ENCODE data around the gene SLC6A2.

Gene SLC6A2

GRCh38 chr16:55711959-55712876, 56.4 kb downstream of the SLC6A2 start:
- H3K36me3 ChIP-seq (replicated peaks; ENCODE audit: insufficient read depth, low read length), result no peaks in the 10 kb centered on the region
- no peak overlapping the region for H3K4me3 ChIP-seq (ENCODE audit: low read length)
- no peaks in the 10 kb centered on the region for H3K9me2 ChIP-seq (replicated peaks; ENCODE audit: insufficient read depth, low read length)
- TF ChIP-seq CTCF (IDR thresholded peaks at IDR 0.05; ENCODE audit: low read length) (peak; percentile 79), EZH2 (optimal IDR thresholded peaks at IDR 0.05; ENCODE audit: low read depth, low read length) (no peak)
- no peaks in the 10 kb centered on the region for H3K9me3 ChIP-seq (replicated peaks; ENCODE audit: insufficient read depth, low read length)
- no peaks in the 10 kb centered on the region for H3F3A ChIP-seq (ENCODE audit: insufficient read depth, low read length)
- H4K20me1 ChIP-seq (ENCODE audit: insufficient read depth, low read length), result no peaks in the 10 kb centered on the region
- no peak overlapping the region for H3K9ac ChIP-seq (ENCODE audit: low read length)
- H2AFZ ChIP-seq (ENCODE audit: low read length), result no peak overlapping the region
- no peak overlapping the region for H3K27ac ChIP-seq (ENCODE audit: low read length)
- no peak overlapping the region for H3K4me2 ChIP-seq (ENCODE audit: low read depth, low read length)
- no peaks in the 10 kb centered on the region for H3K27me3 ChIP-seq (replicated peaks; ENCODE audit: insufficient read depth, low read length)
- H3K4me1 ChIP-seq (ENCODE audit: low read length), result no peaks in the 10 kb centered on the region
- peak; percentile 74 for DNase-seq
- no peaks in the 10 kb centered on the region for H3K79me2 ChIP-seq (ENCODE audit: low read length)

- Histone ChIP-seq H3K4me1 (ENCODE audit: low read length) (no peaks in the 10 kb centered on the region), H3K9me2 (replicated peaks; ENCODE audit: insufficient read depth, low read length) (no peaks in the 10 kb centered on the region), H3K79me2 (ENCODE audit: low read length) (no peaks in the 10 kb centered on the region), H3K9ac (ENCODE audit: low read length) (no peak overlapping the region), H3K36me3 (replicated peaks; ENCODE audit: insufficient read depth, low read length) (no peaks in the 10 kb centered on the region), H3K4me2 (ENCODE audit: low read depth, low read length) (no peak overlapping the region), H4K20me1 (ENCODE audit: insufficient read depth, low read length) (no peaks in the 10 kb centered on the region), H3K9me3 (replicated peaks; ENCODE audit: insufficient read depth, low read length) (no peaks in the 10 kb centered on the region), H3K27ac (ENCODE audit: low read length) (no peak overlapping the region), H3K4me3 (ENCODE audit: low read length) (no peak overlapping the region), H3F3A (ENCODE audit: insufficient read depth, low read length) (no peaks in the 10 kb centered on the region), H3K27me3 (replicated peaks; ENCODE audit: insufficient read depth, low read length) (no peaks in the 10 kb centered on the region), H2AFZ (ENCODE audit: low read length) (no peak overlapping the region)
- TF ChIP-seq EZH2 (optimal IDR thresholded peaks at IDR 0.05; ENCODE audit: low read depth, low read length), result no peak
- peak; percentile 25 for DNase-seq
Observed at GRCh38 chr16:55713103-55713502, 57.3 kb downstream of the SLC6A2 start.

GRCh38 chr16:55717326-55717725, 61.5 kb downstream of the SLC6A2 start:
- no peaks in the 10 kb centered on the region for H3K79me2 ChIP-seq (ENCODE audit: low read length)
- no peak overlapping the region for H2AFZ ChIP-seq (ENCODE audit: low read length)
- TF ChIP-seq CTCF (IDR thresholded peaks at IDR 0.05; ENCODE audit: low read length), result no peak
- TF ChIP-seq EZH2 (optimal IDR thresholded peaks at IDR 0.05; ENCODE audit: low read depth, low read length), result no peak
- no peak for TF ChIP-seq EZH2phosphoT487 (IDR thresholded peaks at IDR 0.05; ENCODE audit: low read length)
- H3K4me3 ChIP-seq (ENCODE audit: low read length), result no peak overlapping the region
- H3K27me3 ChIP-seq (replicated peaks; ENCODE audit: insufficient read depth, low read length), result no peaks in the 10 kb centered on the region
- no peaks in the 10 kb centered on the region for H4K20me1 ChIP-seq (ENCODE audit: insufficient read depth, low read length)
- H3K27ac ChIP-seq (ENCODE audit: low read length), result no peak overlapping the region
- no peaks in the 10 kb centered on the region for H3K36me3 ChIP-seq (replicated peaks; ENCODE audit: insufficient read depth, low read length)
- H3K4me2 ChIP-seq (ENCODE audit: low read depth, low read length), result no peak overlapping the region
- H3K4me1 ChIP-seq (ENCODE audit: low read length), result no peaks in the 10 kb centered on the region
- no peaks in the 10 kb centered on the region for H3K9me2 ChIP-seq (replicated peaks; ENCODE audit: insufficient read depth, low read length)
- no peaks in the 10 kb centered on the region for H3K9me3 ChIP-seq (replicated peaks; ENCODE audit: insufficient read depth, low read length)
- no peak overlapping the region for H3K9ac ChIP-seq (ENCODE audit: low read length)
- H3F3A ChIP-seq (ENCODE audit: insufficient read depth, low read length), result no peaks in the 10 kb centered on the region
- DNase-seq, result no peak
